HL-60/S4 treated with phorbol 12-myristate 13-acetate at 8.2 ng/mL for 4 days and 3 days (cell line): ENCODE measurements around the gene ABCC12.
"Not testable (repeated sequence)": the region's sequence is repeated elsewhere in the genome, so short reads cannot be mapped to it uniquely, and the experiment has no call there.

Experiments
- in situ Hi-C: fragments of 300-500 bp; cut with MboI; formaldehyde crosslinking; loops from 2 replicates; pipeline ENCODE4 v1.15.0; 2022; ENCODE audit warnings: low sequenced_read_pairs

ABCC12 gene

GRCh38 chr16:48155926-48156789, at the start of gene ABCC12:
Gene ABCC12 (minus strand): TSS chr16:48155993. CDS start chr16:48146424, 9,569 bp downstream.
- in situ Hi-C loops: loop anchor here (25.0 kb wide), 1 partner anchor 1019 kb away; the partner anchor contains the start of gene NETO2

- in situ Hi-C loops: no loop called here
Measured at GRCh38 chr16:48204825-48205151, 49.0 kb upstream of the ABCC12 start.

- in situ Hi-C loops: no loop called here
Measured at GRCh38 chr16:48203974-48204824, 48.4 kb upstream of the ABCC12 start.

GRCh38 chr16:48201515-48202201, 45.9 kb upstream of the ABCC12 start:
- in situ Hi-C loops: no loop called here

GRCh38 chr16:48197294-48197693, 41.5 kb upstream of the ABCC12 start:
- in situ Hi-C loops: no loop called here

- in situ Hi-C loops: no loop called here
Measured at GRCh38 chr16:48194828-48195556, 39.2 kb upstream of the ABCC12 start.

GRCh38 chr16:48193846-48194245, 38.1 kb upstream of the ABCC12 start:
- in situ Hi-C loops: no loop called here

GRCh38 chr16:48188449-48189102, 32.8 kb upstream of the ABCC12 start:
- in situ Hi-C loops: no loop called here

- in situ Hi-C loops: no loop called here
Measured at GRCh38 chr16:48187779-48188178, 32.0 kb upstream of the ABCC12 start.

GRCh38 chr16:48184681-48185080, 28.9 kb upstream of the ABCC12 start:
- in situ Hi-C loops: no loop called here

- in situ Hi-C loops: no loop called here
Measured at GRCh38 chr16:48182979-48183537, 27.3 kb upstream of the ABCC12 start.

- in situ Hi-C loops: not testable (repeated sequence)
Measured at GRCh38 chr16:48181746-48182520, 26.1 kb upstream of the ABCC12 start.

- in situ Hi-C loops: no loop called here
Measured at GRCh38 chr16:48180868-48181480, 25.2 kb upstream of the ABCC12 start.

GRCh38 chr16:48176635-48177408, 21.0 kb upstream of the ABCC12 start:
- in situ Hi-C loops: no loop called here

- in situ Hi-C loops: loop anchor here (25.0 kb wide), 1 partner anchor 1037 kb away; the partner anchor contains the start of gene NETO2
Measured at GRCh38 chr16:48173889-48174288, 18.1 kb upstream of the ABCC12 start.

GRCh38 chr16:48172682-48173081, 16.9 kb upstream of the ABCC12 start:
- in situ Hi-C loops: loop anchor here (25.0 kb wide), 1 partner anchor 1035 kb away; the partner anchor contains the start of gene NETO2

GRCh38 chr16:48169896-48170295, 14.1 kb upstream of the ABCC12 start:
- in situ Hi-C loops: loop anchor here (10.0 to 25.0 kb wide), 2 partner anchors 1033 to 1225 kb away; partner anchors contain the start of gene NETO2
